SH-SY5Y (cell line): Measurements from ENCODE around the gene DDX27.

Source experiments
- GATA2 ChIP-seq: IDR thresholded peaks from 2 replicates; pipeline ENCODE4 v1.6.1; 2011; ENCODE audit warnings: mild to moderate bottlenecking, low read depth, low read length
- GATA3 ChIP-seq: IDR thresholded peaks from 2 replicates; pipeline ENCODE4 v1.6.1; 2011; ENCODE audit warnings: low read depth, mild to moderate bottlenecking, low read length, moderate library complexity

The DDX27 gene

GRCh38 chr20:49285233-49285668, 66.0 kb downstream of the DDX27 start:
- TF ChIP-seq GATA2 (no peak), GATA3 (no peak)

DNA sequence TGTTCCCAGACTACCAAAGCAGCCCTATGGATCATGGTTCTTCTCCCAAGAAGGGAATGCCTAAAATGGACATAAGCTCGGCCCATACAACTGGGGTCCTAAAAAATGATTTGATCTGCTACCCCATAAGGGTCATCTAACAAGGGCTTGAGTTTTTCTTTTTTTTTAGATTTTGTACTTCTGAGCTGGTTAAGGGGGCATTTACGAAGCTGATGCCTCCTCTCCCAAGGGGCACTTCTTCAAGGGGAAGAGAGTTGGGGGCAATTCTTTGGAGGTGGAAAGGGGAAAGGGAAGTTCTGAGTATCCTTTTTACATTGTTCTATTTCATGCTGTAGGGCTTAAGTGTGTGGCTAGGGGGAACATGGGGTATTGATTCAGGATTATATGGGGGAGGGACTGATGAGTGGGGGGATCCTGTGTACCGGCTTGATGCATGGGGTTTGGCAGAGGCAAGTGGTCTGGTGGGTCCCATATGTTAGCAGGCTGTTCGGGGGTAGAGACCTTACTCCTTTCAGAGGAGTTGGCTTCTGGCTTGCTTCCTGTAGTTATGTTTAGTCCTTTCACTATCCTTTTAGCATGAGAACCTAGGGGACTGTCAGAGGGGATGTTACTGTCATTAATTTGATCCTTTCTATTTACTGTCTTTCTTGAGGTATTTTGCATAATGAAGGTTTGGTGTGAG, 66.7 kb downstream of the DDX27 start:
- no peak for TF ChIP-seq GATA3
- TF ChIP-seq GATA2, result no peak

- TF ChIP-seq GATA2 (no peak), GATA3 (no peak)
Measured at GRCh38 chr20:49286689-49287551, 67.7 kb downstream of the DDX27 start.

DNA sequence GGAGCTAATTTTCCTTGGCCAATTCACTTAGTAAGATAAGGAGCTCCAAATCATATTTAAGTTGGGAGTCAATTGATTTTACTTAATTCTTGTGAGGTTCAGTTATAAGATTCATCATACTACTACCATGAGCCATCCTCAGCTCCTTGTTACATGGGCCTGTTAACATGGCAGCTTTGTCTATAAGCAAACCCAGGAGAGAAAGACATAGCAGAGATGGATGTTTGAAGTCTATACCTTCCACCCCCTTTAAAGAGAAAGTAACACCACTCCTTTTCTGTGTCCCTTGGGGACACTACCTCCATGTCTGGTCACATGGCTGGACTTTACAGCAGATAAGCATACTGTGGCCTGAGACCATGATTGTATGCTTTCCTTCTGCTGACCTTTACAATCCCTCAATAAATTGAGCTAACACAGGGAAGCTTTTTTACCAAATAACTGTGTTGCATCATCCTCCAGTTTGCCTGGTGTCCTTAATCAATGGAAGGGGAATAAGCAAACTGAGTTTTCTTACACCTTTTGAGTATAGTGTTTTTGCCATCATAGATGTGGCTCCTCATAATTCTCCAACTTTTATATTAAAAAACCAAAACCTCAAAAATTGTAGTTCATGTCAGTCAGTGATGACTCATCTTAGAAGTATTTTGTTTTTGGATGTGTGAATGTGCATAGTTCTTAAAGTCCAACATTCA, 68.5 kb downstream of the DDX27 start:
- TF ChIP-seq GATA2 (no peak), GATA3 (no peak)

DNA sequence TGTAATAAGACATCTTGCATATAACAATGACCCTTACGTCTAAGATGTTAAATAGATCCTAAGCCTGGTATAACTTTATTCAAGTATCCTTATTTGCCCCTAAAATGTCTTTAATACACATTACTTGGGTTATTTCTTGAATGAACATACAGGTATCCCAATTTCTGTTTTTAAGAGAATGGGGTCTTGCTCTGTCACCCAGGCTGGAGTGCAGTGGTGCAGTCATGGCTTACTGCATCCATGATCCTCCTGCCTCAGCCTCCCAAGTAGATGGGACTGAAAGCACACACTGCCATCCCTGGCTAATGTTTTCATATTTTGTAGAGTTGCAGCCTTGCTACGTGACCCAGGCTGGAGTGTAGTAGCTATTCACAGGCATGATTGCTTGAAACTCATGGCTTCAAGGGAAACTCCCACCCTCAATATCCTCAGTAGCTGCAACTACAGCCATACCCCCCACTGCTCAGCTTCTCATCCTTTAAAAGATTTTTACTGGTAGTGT, 69.1 kb downstream of the DDX27 start:
- TF ChIP-seq GATA3 (no peak), GATA2 (no peak)

DNA sequence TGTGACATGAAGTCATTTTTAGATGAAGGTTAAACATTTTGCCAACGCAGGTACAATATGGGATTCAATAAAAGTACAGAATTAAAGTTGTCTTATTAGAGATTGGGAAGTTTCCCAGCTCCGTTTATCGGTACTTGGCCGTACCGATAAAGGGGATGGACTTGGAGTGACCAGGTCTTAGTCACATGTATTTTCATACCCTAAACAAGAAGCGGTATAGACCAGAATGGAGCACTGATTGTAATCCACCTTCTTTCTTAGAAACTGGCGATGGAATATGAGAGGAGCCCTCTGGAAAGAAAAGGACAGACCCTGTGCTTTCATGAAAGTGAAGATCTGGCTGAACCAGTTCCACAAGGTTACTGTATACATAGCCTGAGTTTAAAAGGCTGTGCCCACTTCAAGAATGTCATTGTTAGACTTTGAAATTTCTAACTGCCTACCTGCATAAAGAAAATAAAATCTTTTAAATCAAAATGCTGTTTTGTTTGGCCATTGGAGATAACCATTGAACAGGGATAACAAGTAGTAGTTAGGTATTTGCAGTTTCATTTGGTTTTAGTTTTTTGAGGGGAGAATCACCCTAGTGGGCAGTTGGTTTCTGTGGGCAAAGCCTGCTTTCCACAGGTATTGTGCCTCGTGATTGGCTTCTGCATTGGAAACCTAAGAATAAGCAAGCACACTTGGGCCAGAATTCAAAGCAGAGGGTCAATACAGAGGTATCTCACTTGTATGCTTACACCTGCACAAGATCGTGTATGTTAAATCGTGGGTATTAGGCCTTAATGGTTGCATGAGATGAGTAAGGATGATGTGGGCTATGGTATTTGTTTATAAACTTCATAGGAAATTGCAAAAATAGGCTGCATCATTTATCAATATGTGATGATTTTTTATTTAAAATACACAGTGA, 69.8 kb downstream of the DDX27 start:
- TF ChIP-seq GATA2, result no peak
- TF ChIP-seq GATA3, result no peak

DNA sequence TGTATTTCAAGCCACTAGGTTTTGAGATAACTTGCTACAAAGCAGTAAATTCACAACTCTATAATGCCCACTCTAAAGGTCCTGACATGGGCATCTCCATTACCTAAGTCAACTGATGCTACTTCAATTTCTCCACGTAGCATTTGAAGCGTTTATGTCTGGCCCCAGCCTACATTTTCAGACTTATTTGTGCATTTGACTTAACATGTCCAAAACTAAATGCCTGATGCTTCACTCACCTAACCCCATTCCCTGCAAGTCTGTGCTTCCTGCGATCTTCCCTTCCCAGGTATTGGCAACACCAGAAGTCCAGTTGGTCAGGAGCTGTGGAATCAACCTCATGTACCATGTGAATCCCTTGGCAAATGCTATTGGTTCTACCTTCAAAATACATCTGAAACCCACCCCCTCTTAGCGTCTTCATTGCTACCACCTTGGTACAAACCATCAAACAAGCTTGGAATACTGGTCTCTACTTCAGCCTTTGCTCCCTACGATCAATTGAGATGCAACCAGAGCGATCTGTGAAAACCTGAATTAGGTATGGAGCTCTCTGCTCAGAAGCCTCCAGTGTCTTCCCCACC, 71.5 kb downstream of the DDX27 start:
- TF ChIP-seq GATA2, result no peak
- TF ChIP-seq GATA3, result no peak

DNA sequence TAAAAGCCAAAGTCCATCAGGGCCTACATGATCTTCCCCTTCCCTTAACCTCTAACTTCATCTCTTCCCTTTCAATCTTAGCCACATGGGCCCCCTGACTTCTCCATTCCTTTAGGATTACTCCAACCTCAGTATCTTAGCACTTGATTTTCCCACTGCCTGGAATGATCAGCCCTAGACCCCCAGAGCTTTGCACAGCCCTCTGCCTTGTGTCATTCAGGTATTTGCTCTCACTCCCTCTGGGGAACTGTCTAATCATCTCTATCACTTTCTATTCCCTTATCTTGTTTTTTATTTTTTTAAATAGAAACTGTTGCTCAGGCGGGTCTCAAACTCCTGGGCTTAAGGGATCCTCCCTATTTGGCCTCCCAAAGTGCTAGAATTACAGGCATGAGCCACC, 72.0 kb downstream of the DDX27 start:
- TF ChIP-seq GATA2 (no peak), GATA3 (no peak)

DNA sequence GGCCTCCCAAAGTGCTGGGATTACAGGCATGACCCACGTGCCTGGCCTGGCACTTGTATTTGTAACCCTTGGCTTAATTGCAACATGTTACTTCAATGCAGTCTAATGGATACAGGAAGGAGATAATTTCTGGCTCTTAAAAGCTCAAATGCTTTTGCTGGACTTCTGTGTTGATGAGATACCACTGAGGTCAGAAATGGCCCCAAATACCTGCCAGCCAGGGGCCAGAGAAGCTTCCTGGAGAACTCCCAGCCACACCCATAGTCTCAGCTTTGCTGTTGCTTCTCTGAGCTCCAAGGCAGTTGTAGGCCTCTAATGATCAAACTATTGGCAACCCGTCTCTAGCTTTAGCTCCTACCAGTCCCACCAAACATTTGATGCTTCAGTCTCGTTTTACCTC, 72.8 kb downstream of the DDX27 start:
- TF ChIP-seq GATA3 (no peak), GATA2 (no peak)

DNA sequence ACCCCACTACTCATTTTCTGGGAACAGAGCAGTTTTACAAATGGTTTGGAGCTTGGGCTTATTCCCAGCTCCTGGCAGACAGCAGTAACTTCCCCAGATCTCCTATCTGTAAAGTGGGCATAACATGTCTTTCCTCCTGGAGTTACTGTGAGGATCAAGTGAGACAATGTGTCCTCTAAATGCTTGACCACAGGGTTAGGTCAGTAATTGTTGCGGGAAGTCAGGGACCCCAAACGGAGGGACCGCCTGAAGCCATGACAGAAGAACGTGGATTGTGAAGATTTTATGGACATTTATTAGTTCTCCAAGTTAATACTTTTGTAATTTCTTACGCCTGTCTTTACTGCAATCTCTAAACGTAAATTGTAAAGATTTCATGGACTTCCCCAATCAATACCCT, 73.9 kb downstream of the DDX27 start:
- TF ChIP-seq GATA2 (no peak), GATA3 (no peak)
